HG02798 (cell line): ENCODE results near the gene SASH1.

Experiments used
- ATAC-seq: cut with Tn5 transposase; IDR thresholded peaks from one replicate; pipeline ENCODE4 v1.9.1; 2021; ENCODE audit warnings: mild to moderate bottlenecking; ENCODE audit not compliant: unreplicated experiment, poor library complexity

SASH1 gene

GRCh38 chr6:148426317-148426977 is 83.8 kb downstream of the SASH1 start:
- no peak for ATAC-seq

- ATAC-seq: no peak
Observed at GRCh38 chr6:148427333-148427732, 84.7 kb downstream of the SASH1 start.

DNA sequence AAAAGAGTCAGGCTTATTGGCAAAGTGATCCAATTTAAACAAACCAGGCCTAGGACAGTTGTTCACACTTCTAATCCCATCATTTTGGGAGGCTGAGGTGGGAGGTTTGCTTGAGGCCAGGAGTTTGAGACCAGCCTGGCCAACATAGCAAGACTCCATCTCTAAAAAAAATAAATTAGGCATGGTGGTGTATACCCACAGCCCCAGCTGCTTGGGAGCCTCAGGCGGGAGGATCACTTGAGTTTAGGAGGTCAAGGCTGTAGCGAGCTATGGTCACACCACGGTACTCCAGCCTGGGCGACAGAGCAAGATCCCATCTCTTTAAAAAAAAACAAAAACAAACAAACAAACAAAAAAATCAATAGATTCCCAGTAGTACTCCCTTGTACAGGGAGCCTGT is 86.8 kb downstream of the SASH1 start:
- no peak for ATAC-seq

DNA sequence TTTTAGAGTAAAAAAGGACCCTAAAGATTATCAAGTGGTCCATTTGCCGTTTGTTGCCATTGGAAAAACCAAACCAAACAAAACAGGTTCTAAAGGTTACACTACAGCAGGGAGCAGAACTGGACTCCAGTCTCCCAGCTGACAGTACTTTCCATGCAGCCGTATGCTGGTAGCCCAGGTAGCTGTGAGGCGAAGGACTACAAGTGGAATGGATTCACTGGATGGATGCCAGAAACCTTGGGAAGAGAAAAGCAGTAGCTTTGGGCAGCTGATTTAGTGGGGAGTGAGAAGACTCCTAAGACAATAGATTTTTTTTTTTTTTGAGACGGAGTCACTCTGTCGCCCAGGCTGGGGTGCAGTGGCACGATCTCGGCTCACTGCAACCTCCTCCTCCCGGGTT is 88.3 kb downstream of the SASH1 start:
- no peak for ATAC-seq

DNA sequence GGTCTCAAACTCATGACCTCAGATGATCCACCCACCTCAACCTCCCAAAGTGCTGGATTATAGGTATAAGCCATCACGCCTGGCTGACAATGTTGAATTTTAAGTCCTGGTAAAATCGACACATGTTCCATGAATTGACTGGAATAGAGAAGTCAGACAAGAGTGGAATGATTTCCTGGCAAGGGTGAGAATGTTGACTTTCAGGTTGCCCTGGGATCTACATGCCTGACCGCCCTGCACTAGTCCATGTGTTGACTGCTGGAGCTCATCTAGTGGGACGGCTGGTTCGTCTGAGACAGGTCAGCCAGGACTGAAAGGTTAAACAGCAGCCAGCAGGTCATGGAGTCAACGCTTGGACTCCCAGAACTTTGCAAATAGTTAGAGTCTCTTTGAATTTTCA is 88.8 kb downstream of the SASH1 start:
- no peak for ATAC-seq

DNA sequence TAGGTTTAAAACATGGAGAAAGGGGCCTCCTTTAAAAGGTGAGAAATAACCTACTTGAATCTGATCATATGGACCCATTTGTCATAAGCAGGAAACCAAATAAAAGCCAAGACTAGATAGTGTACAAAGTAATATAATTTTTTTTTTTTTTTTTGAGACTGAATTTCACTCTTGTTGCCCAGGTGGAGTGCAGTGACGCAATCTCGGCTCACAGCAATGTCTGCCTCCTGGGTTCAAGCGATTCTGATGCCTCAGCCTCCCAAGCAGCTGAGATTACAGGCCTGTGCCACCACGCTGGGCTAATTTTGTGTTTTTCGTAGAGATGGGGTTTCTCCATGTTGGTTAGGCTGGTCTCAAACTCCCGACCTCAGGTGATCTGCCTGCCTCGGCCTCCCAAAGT is 89.2 kb downstream of the SASH1 start:
- ATAC-seq: no peak

GRCh38 chr6:148432462-148433195 is 90.0 kb downstream of the SASH1 start:
- ATAC-seq: no peak

DNA sequence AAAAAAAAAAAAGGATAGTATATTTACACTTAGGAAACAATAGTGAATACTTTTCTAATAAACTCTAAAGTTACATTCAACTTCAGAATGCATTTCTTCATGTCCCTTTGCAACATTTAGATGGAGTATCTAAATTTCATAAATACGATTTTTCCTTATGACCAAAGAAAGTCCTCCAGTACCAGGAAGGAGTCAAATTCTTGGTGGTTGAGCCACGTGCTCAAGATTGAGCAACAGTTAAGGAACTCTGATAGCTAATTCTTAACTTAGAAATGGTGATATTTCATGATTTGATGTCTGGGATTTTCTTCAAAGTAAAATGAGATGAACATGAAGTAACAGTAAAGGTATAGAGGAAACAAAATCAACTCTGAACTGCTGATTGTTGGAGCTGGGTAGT is 92.7 kb downstream of the SASH1 start:
- no peak for ATAC-seq

GRCh38 chr6:148436466-148436865 is 93.8 kb downstream of the SASH1 start:
- ATAC-seq: no peak

GRCh38 chr6:148438632-148439031 is 96.0 kb downstream of the SASH1 start:
- no peak for ATAC-seq

- no peak for ATAC-seq
Observed at GRCh38 chr6:148440016-148440415, 97.4 kb downstream of the SASH1 start.

- no peak for ATAC-seq
Observed at GRCh38 chr6:148440877-148441453, 98.3 kb downstream of the SASH1 start.

GRCh38 chr6:148441454-148441911 is 98.8 kb downstream of the SASH1 start:
- ATAC-seq: no peak

GRCh38 chr6:148443798-148444560 is 101.3 kb downstream of the SASH1 start:
- ATAC-seq: no peak

DNA sequence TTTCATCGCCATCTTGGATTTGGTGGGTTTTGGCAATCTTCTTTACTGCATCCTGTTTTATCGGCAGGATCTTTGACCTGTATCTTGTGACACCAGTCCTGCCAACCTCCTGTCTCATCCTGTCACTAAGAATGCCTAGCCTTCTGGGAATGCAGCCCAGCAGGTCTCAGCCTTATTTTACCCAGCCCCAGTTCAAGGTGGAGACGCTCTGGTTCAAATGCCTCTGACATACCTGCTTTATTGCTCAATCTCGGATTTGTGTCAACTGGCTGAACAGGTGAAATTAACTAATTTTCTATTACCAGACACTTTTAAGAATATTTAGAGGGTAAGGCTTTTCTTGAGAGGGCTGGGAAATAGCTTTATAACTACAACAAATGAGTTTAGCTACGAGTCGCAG is 102.5 kb downstream of the SASH1 start:
- ATAC-seq: no peak

GRCh38 chr6:148445620-148446019 is 103.0 kb downstream of the SASH1 start:
- ATAC-seq: no peak

DNA sequence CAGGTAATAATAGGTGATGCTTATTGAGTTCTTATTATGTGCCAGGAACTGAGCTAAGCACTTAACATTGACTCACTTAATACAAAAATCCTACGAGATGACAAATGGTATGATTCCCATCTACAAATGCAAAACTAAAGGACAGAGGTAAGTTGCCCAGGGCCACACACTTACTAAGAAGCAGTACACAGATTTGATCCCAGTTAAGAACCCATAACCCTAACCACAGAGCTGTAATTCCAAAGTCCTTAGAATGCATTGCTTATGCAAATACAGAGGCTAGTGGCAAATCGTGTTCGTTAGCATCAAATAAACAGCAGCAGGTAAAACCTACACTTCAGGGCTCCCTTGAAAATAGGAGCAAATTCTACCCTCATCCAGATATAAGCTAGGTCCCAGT is 104.0 kb downstream of the SASH1 start:
- ATAC-seq: no peak

DNA sequence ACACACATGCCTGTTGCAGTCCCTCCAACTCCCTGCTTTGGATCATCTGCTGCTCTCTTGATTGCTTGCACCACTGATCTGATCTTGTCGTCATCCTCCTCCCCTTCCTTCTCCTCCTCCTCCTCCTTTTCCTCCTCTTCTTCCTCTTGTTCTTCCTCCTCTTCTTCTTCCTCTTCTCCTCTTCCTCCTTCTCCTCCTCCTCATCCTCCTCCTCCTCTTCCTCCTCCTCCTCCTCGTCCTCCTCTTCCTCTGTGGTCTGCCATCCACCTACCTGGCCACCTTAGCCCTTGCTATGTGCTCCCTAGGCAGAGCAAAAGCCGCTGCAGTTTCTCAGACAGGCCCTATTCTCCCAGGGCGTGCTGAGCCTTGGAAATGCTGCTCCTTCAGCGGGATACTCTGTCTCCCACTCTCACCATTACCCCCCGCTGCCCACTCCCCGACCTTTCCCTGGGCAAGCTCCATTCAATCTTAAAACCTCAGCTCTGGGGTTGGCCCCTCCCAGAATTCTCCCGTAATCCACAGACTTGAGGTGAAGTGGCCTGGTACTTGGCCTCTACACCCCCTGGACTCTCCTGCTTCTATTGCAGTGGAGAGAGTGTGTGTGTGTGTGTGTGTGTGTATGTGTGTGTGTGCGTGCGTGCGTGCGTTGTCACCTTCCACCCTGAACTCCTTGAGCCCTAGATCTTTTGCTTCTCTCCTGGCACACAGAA is 105.0 kb downstream of the SASH1 start:
- ATAC-seq: no peak

GRCh38 chr6:148448369-148449012 is 105.9 kb downstream of the SASH1 start:
- ATAC-seq: no peak

DNA sequence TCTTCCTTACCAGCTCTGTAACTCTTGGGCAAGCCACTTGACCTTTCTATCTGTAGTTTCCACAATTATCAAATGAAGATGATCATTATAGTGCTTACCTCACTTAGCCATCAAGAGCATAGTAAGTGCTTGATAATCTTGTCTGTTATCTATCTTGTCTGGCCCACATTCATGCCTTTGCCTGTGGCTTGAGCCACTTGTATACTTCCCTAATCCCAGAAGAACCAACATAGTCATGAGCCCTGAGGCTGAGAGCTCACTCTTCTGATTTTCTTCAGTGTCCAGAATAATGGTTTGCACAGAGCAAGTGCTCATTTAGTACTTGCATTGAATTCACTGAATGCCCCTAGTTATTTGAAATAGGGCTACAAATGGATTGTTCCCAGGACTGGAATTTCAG is 108.2 kb downstream of the SASH1 start:
- ATAC-seq: no peak
